ENCODE results near the gene ATP5PD. TPM values are rescaled to one million over a fixed set of nuclear protein-coding genes. Genes with fewer than 3 reads are reported as not detected.

The ATP5PD gene
- total and polyA plus RNA-seq, 2 donors = 288 to 390 TPM

GRCh38 chr17:75020331-75021110 is 26.2 kb downstream of the ATP5PD start:
- H3K36me3 ChIP-seq (ENCODE audit: control insufficient read depth in 2 of 2, insufficient read depth in 2 of 2, low read length in 1 of 2) = peaks cover 41 to 49% of the 10 kb centered on the region in 2 donors
- no peaks in the 10 kb centered on the region for H3K27me3 ChIP-seq (ENCODE audit: control insufficient read depth in 2 of 2, insufficient read depth in 1 of 2, low read length in 1 of 2)
- peaks cover 0 to 3% of the 10 kb centered on the region in 2 donors for H3K9me3 ChIP-seq (ENCODE audit: control insufficient read depth in 2 of 2, insufficient read depth in 1 of 2, low read length in 1 of 2)
- no peak overlapping the region for H3K27ac ChIP-seq (ENCODE audit: low read depth in 1 of 2, low read length in 1 of 2)
- 97% methylated on average over 19 of the region's 19 CpGs for WGBS
- H3K4me1 ChIP-seq (ENCODE audit: control insufficient read depth in 2 of 2, insufficient read depth in 2 of 2, low read length in 2 of 2) = peaks cover 0 to 7% of the 10 kb centered on the region in 2 donors
- H3K4me3 ChIP-seq (ENCODE audit: low read length in 2 of 2) = no peak overlapping the region
- no peak for DNase-seq (ENCODE audit: low read depth in 6 of 9, low spot score in 9 of 9)

- Histone ChIP-seq H3K4me3 (ENCODE audit: low read length in 2 of 2) (no peak overlapping the region), H3K27ac (ENCODE audit: low read depth in 1 of 2, low read length in 1 of 2) (no peak overlapping the region), H3K27me3 (ENCODE audit: control insufficient read depth in 2 of 2, insufficient read depth in 1 of 2, low read length in 1 of 2) (no peaks in the 10 kb centered on the region), H3K36me3 (ENCODE audit: control insufficient read depth in 2 of 2, insufficient read depth in 2 of 2, low read length in 1 of 2) (peaks cover 41 to 52% of the 10 kb centered on the region in 2 donors), H3K4me1 (ENCODE audit: control insufficient read depth in 2 of 2, insufficient read depth in 2 of 2, low read length in 2 of 2) (peaks cover 0 to under 1% of the 10 kb centered on the region in 2 donors), H3K9me3 (ENCODE audit: control insufficient read depth in 2 of 2, insufficient read depth in 1 of 2, low read length in 1 of 2) (peaks cover 0 to under 1% of the 10 kb centered on the region in 2 donors)
- DNase-seq (ENCODE audit: low read depth in 6 of 9, low spot score in 9 of 9) = no peak
- 96% methylated on average over 3 of the region's 3 CpGs for WGBS
Measured at GRCh38 chr17:75019710-75020109, 27.1 kb downstream of the ATP5PD start.

- Histone ChIP-seq H3K27ac (ENCODE audit: low read depth in 1 of 2, low read length in 1 of 2) (no peak overlapping the region), H3K4me3 (ENCODE audit: low read length in 2 of 2) (no peak overlapping the region), H3K27me3 (ENCODE audit: control insufficient read depth in 2 of 2, insufficient read depth in 1 of 2, low read length in 1 of 2) (no peaks in the 10 kb centered on the region), H3K9me3 (ENCODE audit: control insufficient read depth in 2 of 2, insufficient read depth in 1 of 2, low read length in 1 of 2) (no peaks in the 10 kb centered on the region), H3K4me1 (ENCODE audit: control insufficient read depth in 2 of 2, insufficient read depth in 2 of 2, low read length in 2 of 2) (no peaks in the 10 kb centered on the region), H3K36me3 (ENCODE audit: control insufficient read depth in 2 of 2, insufficient read depth in 2 of 2, low read length in 1 of 2) (peaks cover 41 to 52% of the 10 kb centered on the region in 2 donors)
- no peak for DNase-seq (ENCODE audit: low read depth in 6 of 9, low spot score in 9 of 9)
- WGBS = 97% methylated on average over 5 of the region's 5 CpGs
Measured at GRCh38 chr17:75019146-75019545, 27.6 kb downstream of the ATP5PD start.

GRCh38 chr17:75013092-75013559 is 33.6 kb downstream of the ATP5PD start:
- Histone ChIP-seq H3K27ac (ENCODE audit: low read depth in 1 of 2, low read length in 1 of 2) (peak overlapping the region; percentile 22 to 74), H3K36me3 (ENCODE audit: control insufficient read depth in 2 of 2, insufficient read depth in 2 of 2, low read length in 1 of 2) (peaks cover 6 to 13% of the 10 kb centered on the region in 2 donors), H3K9me3 (ENCODE audit: control insufficient read depth in 2 of 2, insufficient read depth in 1 of 2, low read length in 1 of 2) (no peaks in the 10 kb centered on the region), H3K4me3 (ENCODE audit: low read length in 2 of 2) (peak overlapping the region; percentile 74 to 81), H3K27me3 (ENCODE audit: control insufficient read depth in 2 of 2, insufficient read depth in 1 of 2, low read length in 1 of 2) (no peaks in the 10 kb centered on the region), H3K4me1 (ENCODE audit: control insufficient read depth in 2 of 2, insufficient read depth in 2 of 2, low read length in 2 of 2) (peaks cover 10 to 13% of the 10 kb centered on the region in 2 donors)
- DNase-seq (ENCODE audit: low read depth in 6 of 9, low spot score in 9 of 9) = no peak
- WGBS = 2% methylated on average over 10 of the region's 10 CpGs

- WGBS = 3% methylated on average over 63 of the region's 63 CpGs
- peak within 1 kb of the TSS; percentile 74 to 89 for H3K27ac ChIP-seq (ENCODE audit: low read depth in 1 of 2, low read length in 1 of 2)
Measured at GRCh38 chr17:75012346-75013091, 34.2 kb downstream of the ATP5PD start, which contains the start of gene MRPL58. MRPL58 (plus strand) TSS chr17:75012670; CDS start chr17:75012687, 17 bp downstream.

GRCh38 chr17:75012096-75012345 is 34.7 kb downstream of the ATP5PD start:
- Histone ChIP-seq H3K27ac (ENCODE audit: low read depth in 1 of 2, low read length in 1 of 2) (peak overlapping the region; percentile 65 to 84), H3K4me1 (ENCODE audit: control insufficient read depth in 2 of 2, insufficient read depth in 2 of 2, low read length in 2 of 2) (peaks cover 10 to 13% of the 10 kb centered on the region in 2 donors), H3K9me3 (ENCODE audit: control insufficient read depth in 2 of 2, insufficient read depth in 1 of 2, low read length in 1 of 2) (no peaks in the 10 kb centered on the region), H3K4me3 (ENCODE audit: low read length in 2 of 2) (peak overlapping the region; percentile 74 to 81), H3K36me3 (ENCODE audit: control insufficient read depth in 2 of 2, insufficient read depth in 2 of 2, low read length in 1 of 2) (peaks cover 4 to 13% of the 10 kb centered on the region in 2 donors), H3K27me3 (ENCODE audit: control insufficient read depth in 2 of 2, insufficient read depth in 1 of 2, low read length in 1 of 2) (no peaks in the 10 kb centered on the region)
- WGBS = 35% methylated on average over 5 of the region's 5 CpGs
- no peak for DNase-seq (ENCODE audit: low read depth in 6 of 9, low spot score in 9 of 9)

More at GRCh38 chr17:75012346-75013091, 34.2 kb downstream of the ATP5PD start, which contains the start of gene MRPL58:
- Histone ChIP-seq H3K9me3 (ENCODE audit: control insufficient read depth in 2 of 2, insufficient read depth in 1 of 2, low read length in 1 of 2) (no peaks in the 10 kb centered on the region), H3K4me3 (ENCODE audit: low read length in 2 of 2) (peak within 1 kb of the TSS; percentile 74 to 81), H3K4me1 (ENCODE audit: control insufficient read depth in 2 of 2, insufficient read depth in 2 of 2, low read length in 2 of 2) (peaks cover 10 to 13% of the 10 kb centered on the region in 2 donors), H3K27me3 (ENCODE audit: control insufficient read depth in 2 of 2, insufficient read depth in 1 of 2, low read length in 1 of 2) (no peaks in the 10 kb centered on the region), H3K36me3 (ENCODE audit: control insufficient read depth in 2 of 2, insufficient read depth in 2 of 2, low read length in 1 of 2) (peaks cover 4 to 13% of the 10 kb centered on the region in 2 donors)
- peak in 8 of 9 donors; percentile 39 to 86 (median 64) for DNase-seq (ENCODE audit: low read depth in 6 of 9, low spot score in 9 of 9)

- WGBS = 73% methylated on average over 13 of the region's 13 CpGs
- Histone ChIP-seq H3K27ac (ENCODE audit: low read depth in 1 of 2, low read length in 1 of 2) (peak overlapping the region; percentile 43 to 84), H3K4me3 (ENCODE audit: low read length in 2 of 2) (peak overlapping the region in 1 of 2 donors; percentile 81), H3K27me3 (ENCODE audit: control insufficient read depth in 2 of 2, insufficient read depth in 1 of 2, low read length in 1 of 2) (peaks cover 0 to 2% of the 10 kb centered on the region in 2 donors), H3K36me3 (ENCODE audit: control insufficient read depth in 2 of 2, insufficient read depth in 2 of 2, low read length in 1 of 2) (peaks cover 2 to 10% of the 10 kb centered on the region in 2 donors), H3K4me1 (ENCODE audit: control insufficient read depth in 2 of 2, insufficient read depth in 2 of 2, low read length in 2 of 2) (peaks cover 10 to 13% of the 10 kb centered on the region in 2 donors), H3K9me3 (ENCODE audit: control insufficient read depth in 2 of 2, insufficient read depth in 1 of 2, low read length in 1 of 2) (no peaks in the 10 kb centered on the region)
- no peak for DNase-seq (ENCODE audit: low read depth in 6 of 9, low spot score in 9 of 9)
Measured at GRCh38 chr17:75011401-75012095, 35.2 kb downstream of the ATP5PD start.

- Histone ChIP-seq H3K36me3 (ENCODE audit: control insufficient read depth in 2 of 2, insufficient read depth in 2 of 2, low read length in 1 of 2) (peaks cover 0 to 6% of the 10 kb centered on the region in 2 donors), H3K4me3 (ENCODE audit: low read length in 2 of 2) (no peak overlapping the region), H3K27ac (ENCODE audit: low read depth in 1 of 2, low read length in 1 of 2) (peak overlapping the region in 1 of 2 donors; percentile 43), H3K9me3 (ENCODE audit: control insufficient read depth in 2 of 2, insufficient read depth in 1 of 2, low read length in 1 of 2) (no peaks in the 10 kb centered on the region), H3K4me1 (ENCODE audit: control insufficient read depth in 2 of 2, insufficient read depth in 2 of 2, low read length in 2 of 2) (peaks cover 10 to 13% of the 10 kb centered on the region in 2 donors), H3K27me3 (ENCODE audit: control insufficient read depth in 2 of 2, insufficient read depth in 1 of 2, low read length in 1 of 2) (peaks cover 0 to 3% of the 10 kb centered on the region in 2 donors)
- no peak for DNase-seq (ENCODE audit: low read depth in 6 of 9, low spot score in 9 of 9)
- WGBS = 91% methylated on average over 8 of the region's 8 CpGs
Measured at GRCh38 chr17:75010683-75011400, 35.9 kb downstream of the ATP5PD start.

All from thymus (tissue), 11 donors.